GM21737 (cell line): ENCODE data around the gene FAM131C.
"Not testable (repeated sequence)": the region's sequence is repeated elsewhere in the genome, so short reads cannot be mapped to it uniquely, and the experiment has no call there.

Experiments used
- ATAC-seq: cut with Tn5 transposase; IDR thresholded peaks from one replicate; pipeline ENCODE4 v1.9.1; 2021; ENCODE audit warnings: mild to moderate bottlenecking, moderate library complexity; ENCODE audit not compliant: unreplicated experiment

FAM131C gene

DNA sequence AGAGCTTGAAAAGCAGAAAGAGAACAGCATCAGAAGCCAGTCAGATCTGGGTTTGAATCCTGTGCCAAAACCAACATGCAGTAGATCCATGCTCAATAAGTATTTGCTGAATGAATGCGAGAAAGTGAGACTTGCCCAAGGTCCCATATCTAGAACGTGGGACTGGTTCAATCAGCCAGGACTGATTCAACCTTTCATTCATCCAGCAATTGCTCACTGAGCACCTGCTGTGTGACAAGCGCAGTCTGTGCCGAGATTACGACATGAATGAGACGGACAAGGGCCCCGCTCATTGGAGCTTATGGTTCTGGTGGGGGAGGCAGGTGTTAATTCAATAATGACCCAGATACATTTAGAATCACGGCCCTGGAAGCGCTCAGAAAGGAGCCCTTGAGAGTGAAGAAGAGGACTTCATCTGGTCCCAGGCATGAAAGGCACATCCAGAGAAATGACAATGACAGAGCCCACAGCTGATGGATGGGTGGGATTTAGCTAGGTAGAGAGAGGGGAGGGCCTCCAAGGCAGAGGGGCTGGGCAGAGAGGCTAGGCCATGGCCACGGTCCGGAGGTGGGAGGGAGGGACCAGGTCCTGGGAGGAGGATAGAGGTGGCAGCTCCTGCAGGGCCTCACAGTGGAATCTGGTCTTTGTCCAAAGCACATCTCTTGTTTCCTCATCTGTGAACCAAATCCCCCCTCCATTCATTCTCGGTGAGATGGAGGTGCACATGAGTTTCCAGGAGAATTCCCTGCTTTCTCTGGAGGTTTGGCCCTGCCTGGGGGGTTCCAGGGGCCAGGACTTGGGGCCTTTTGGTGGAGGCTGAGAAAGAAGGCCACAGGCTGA lies 4.2 kb upstream of the FAM131C start:
- ATAC-seq = no peak

DNA sequence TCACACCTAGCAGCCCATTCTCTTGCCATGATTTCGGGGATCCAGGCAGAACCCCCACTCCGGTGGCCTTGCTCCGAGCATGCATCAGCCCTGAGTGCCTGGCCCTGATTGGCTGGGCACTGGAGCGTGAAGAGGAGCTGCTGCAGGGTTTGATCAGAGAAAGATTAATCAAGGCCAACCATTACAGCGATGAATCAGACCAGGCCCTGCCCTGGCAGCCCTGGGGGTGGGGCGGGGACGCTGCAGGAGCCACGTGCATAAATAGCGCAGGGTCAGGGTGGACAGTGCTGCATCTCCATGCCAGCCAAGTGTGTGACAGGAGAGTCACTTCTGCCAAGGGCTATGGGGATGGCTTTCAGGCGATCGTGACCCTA lies 3.4 kb upstream of the FAM131C start:
- ATAC-seq = no peak

DNA sequence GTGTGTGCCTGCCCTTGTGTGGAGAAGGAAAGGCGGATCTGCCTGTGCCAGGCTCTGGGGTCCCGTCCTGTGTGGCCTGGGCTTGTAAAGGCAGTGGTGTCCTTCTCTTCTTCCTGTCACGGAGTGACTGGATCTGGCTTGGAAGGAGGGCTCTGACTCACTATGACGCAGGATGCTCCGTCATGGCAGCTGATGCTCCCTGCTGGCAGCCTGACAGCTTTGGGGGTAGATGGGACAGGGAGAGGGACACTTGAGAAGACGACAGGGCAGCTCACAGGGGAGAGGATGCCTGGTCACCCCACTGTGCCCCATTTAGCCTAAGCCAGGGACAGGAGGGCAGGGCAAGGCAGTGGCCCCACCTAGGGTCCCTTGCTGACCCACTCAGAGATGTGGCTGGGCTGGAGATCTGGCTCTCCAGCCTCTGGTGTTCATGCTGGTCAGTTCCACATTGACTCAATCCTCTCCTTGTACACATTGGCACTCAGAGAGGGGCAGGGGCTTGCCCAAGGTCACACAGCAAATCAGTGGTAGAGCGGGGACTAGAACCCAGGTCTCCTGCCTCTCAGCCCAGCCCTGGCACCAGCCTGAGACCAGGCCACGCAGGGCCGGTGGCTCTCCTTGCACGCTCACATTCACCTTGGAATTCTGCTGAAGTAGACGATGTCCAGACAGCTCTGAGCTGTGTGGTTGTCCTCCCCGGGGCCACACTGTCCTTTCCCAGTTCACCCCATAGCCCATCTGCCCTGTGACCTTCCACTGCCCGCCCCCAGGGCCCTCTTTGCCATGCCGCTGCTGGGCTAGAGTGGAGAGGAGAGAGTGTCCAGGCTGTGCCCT lies 2.8 kb upstream of the FAM131C start:
- ATAC-seq = no peak

DNA sequence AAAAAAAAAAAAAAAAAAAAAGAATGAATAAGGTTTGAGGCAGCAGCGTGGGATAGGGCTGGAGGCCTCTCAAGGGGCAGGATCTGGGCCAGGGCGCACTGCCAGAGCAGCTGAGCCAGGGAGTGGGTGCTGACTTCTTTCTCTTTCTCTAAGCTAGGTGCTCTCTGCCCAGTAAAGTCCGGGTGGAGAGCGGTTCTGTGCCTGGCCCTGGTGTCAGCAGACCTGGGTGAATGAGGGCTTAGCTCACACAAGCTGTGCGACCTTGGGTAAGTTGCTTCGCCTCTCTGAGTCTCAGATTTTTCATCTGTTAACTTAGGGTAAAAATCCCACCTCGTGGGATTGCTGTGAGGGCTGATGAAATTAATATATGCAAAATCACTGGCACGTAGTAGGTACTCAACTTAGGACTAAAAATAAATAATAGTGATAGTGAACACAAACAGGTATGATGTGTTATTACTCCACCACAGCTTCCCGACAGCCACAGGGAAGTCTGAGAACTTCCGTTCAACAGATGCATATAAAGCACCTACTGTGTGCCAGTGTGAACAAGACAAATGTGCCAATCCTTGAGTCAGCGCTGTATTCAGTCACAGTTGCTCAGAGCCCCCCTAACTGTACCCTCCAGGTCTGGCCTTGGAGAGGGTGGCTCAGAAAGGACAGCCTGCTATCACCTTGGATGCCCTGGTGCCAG lies 2.0 kb upstream of the FAM131C start:
- no peak for ATAC-seq

DNA sequence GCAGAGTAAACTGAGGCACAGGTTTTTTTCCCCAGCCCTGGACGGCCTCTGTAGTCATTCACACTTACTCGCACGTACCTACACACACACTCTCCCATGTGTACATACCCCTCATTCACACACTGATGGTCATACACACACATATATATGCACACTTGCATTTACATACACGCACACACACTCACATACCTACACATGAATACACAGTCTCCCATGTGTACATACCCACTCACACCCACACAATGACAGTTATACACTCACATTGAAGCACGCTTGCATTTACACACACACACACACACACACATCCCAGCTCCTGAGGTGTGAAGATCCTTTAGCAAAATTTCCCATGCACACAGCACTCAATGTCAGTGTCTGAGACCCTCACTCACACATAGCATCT lies 766 bp upstream of the FAM131C start:
- no peak for ATAC-seq

GRCh38 chr1:16072616-16073484 lies 601 bp downstream of the FAM131C start:
- no peak for ATAC-seq

- ATAC-seq = no peak
These were observed 1.4 kb downstream of the FAM131C start for GRCh38 chr1:16072095-16072494.

- ATAC-seq = no peak
These were observed 1.8 kb downstream of the FAM131C start for GRCh38 chr1:16071614-16072013.

DNA sequence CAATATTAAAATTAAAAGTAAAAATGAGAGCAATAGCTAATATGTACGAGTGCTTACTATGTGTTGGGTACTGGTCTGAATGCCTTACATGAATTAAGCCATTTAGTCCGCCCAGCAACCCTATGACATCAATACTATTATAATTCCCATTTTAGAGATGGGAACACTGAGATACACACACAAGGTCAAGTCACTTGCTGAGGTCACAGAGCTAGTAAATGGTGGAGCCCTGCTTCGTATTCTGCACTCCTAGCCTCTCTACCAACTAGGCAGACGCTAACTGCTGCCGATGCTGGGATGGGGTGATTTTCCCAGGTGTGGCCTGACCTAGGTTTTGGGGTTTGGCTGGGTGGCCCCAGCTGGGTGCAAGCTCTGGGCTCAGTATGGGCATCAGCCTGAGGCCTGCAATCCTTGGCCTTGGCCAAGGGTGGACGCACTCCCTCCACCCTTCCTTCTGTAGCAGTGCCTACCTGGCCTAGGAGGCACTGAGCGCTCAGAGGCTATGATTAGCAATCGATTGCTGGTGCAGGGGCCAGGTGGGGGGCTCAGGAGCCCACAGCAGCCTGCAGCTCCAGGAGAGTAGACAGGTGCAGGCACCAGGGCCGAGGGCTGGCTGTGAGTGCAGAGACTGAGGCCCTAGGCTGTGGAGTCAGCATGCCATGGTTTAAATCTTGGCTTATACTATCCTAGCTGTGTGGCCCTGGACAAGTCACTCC lies 2.7 kb downstream of the FAM131C start:
- no peak for ATAC-seq

DNA sequence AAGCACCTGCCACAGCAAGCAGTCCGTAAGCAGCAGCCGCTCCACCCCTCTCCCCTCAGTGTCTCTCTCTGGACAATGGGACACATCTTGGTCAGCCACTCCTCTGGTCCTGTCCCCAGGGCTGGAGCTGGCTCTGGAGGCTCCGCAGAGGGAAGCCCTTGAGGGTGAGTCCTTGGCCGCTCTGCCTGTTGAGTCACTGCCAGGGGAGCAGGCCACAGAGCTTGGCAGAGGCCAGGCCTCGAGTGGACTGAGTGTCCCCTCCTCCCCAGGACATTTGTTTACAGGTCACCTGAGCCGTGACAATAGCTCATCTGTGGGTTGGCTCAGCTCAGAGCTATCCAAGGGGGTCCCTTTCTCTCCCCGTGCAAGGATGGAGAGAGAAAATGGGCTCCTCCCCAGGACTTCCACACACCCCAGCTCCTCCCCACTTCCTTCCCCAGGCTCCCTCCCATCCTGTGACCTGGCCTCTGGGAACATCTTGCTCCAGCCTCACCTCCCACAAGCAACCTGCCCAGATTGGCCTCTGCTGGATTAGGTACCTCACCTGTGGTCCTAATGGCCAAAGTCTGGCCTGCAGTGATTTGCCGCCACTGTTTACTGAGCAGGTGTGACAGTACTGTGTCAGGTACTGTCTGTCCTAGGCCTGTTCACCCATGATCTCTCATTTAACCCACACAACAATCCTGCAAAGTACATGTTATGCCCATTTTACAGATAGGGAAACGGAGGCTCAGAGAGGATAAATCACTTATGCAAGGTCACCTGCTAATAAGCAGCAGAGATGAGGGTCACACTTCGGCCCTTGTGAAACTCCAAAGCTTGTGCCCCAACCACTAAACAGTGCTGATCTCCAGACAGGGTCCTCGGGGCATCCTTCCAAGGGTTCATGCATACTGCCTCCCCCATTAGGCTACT lies 4.8 kb downstream of the FAM131C start:
- ATAC-seq = no peak

DNA sequence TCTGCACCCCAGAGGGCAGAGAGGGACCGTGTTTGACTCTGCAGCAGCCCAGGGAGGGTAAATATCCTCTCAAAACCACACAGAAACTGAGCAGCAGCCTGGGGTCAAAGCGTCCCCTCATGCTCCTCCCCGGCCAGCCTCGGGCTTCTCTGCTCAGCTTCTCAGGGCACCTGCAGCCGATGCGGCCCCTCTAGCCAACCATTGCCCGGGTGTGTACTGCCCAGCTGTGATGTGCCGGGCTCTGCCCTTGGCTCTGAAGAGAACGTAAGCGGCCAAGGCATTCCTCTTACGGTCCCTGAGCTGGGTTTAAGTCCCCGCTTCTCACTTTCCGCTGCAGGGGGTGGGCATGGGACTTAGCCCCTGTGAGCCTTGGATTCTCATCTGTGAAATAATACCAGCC lies 5.5 kb downstream of the FAM131C start:
- ATAC-seq = no peak

GRCh38 chr1:16067127-16067768 lies 6.2 kb downstream of the FAM131C start:
- no peak for ATAC-seq

DNA sequence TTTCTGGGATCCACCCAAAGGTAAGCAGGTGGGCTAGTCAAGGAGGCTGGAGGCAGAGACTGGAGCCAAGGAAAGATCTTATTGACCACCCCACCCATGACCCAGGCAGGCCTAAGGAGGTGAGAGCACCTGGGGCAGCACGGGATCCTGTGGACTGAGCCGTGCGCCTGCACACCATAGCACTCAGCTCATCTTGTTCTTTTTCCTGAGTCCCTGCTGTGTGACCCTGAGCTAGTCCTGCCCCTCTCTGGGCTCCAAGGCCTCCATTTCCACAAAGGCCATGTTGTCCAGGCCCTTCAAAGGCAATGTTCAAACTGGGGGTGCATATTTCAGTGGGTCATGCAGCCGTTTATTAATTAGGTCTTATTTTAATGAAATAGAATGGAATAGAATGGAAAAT lies 7.2 kb downstream of the FAM131C start:
- no peak for ATAC-seq

GRCh38 chr1:16065269-16065576 lies 8.2 kb downstream of the FAM131C start:
- ATAC-seq = no peak

DNA sequence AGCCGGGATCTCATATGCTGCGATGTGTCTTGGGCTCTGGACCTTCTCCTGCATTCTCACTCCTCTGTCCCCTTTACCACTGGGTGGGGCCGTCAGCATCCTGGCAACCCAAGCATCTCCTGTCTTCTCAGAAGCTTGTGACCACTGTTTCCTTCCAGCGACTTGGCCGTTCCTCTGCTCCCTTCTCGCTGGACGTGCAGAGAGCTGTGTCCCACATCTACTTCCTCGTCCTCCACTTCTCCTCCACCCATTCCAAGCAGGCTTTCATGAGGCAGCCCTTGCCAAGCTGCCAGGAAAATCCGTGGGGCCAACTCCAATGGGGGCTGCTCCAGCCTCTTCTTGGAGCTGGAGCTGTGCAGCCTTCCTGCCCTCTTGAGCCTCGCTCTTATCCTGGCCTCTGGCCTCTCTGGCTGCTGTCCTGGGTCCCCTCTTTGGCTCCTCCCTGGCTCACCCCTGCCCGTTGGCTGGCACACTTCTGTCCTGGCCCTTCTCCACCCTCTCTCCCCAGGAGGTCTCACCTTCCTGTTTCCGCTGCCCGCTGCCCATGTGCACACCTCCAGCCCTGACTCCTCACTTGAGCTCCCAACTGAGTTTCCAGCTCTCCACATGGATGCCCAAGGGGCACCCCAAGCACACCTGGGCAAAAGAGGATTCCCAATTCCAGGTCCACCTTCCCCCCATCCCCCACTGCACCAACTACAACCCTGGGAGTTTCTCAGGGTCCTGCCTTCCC lies 8.7 kb downstream of the FAM131C start:
- no peak for ATAC-seq

DNA sequence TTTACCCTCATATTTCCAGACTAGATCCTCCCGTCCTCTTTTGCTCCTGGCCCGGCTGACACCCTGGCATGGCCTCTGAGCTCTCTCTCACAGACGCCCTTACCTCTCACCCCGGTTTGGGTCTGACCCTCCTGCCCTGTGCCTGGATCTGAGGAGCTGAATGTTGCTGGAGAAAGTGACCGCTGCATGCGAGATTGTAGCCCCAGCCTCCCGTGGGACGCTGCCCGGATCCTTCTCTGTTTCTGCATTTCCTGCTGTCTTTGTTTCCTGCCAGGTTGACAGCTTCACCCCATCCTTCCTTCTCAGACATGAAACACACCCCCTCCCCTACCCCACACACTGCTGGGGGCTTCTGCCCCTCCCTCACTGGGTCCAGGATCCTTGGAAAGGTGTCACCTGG lies 9.5 kb downstream of the FAM131C start:
- ATAC-seq = no peak

DNA sequence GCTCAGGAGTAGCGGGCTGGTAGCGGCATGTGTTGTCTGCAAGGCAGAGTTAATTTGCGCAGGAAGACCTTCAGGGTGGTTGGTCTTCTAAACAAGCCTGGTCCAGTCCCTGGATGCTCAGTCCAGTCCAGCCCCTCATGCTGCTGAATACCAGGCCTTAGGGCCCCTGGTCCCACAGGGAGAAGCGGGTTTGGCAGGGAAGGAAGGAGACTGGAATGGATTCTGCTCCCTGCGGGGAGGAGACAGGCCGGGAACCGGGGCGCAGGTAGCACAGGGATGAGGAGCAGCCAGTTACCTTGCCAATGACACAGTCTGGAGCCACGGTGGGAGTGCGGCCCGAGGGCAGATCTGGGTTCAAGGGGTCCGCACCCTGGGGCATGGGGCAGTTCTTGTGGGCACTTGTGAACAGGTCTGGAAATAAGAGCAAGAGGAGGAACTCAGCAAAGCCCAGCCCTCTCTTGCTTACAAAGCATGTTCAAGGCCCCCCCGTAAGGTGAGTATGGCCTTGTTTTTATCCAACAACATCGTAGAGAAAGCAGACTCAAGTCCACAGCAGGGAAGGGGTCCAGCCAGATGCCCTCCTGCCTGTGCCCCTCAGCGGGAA lies 10.1 kb downstream of the FAM131C start:
- no peak for ATAC-seq

- not testable (repeated sequence) for ATAC-seq
These were observed 10.8 kb downstream of the FAM131C start for GRCh38 chr1:16062687-16063075.
